GM12801 (cell line): ENCODE measurements around the gene OR6S1.

Source experiments
- CTCF ChIP-seq: IDR thresholded peaks from one replicate; pipeline ENCODE4 v1.5.1; 2011; ENCODE audit warnings: control low read depth; ENCODE audit not compliant: insufficient read length; ENCODE audit errors: extremely low read depth

Gene OR6S1

GRCh38 chr14:20613094-20614037 is 28.1 kb downstream of the OR6S1 start:
- TF ChIP-seq CTCF, result no peak

- TF ChIP-seq CTCF, result no peak
Observed at GRCh38 chr14:20612403-20612802, 29.1 kb downstream of the OR6S1 start.

GRCh38 chr14:20611277-20611676 is 30.2 kb downstream of the OR6S1 start:
- TF ChIP-seq CTCF, result no peak

GRCh38 chr14:20610002-20610765 is 31.3 kb downstream of the OR6S1 start:
- no peak for TF ChIP-seq CTCF

GRCh38 chr14:20609215-20610001 is 32.1 kb downstream of the OR6S1 start:
- TF ChIP-seq CTCF, result peak; percentile 17

- TF ChIP-seq CTCF, result no peak
Observed at GRCh38 chr14:20608383-20609110, 32.9 kb downstream of the OR6S1 start.

GRCh38 chr14:20607617-20608016 is 33.9 kb downstream of the OR6S1 start:
- no peak for TF ChIP-seq CTCF
